ENCODE data around the gene MCC.

Gene MCC

GRCh38 chr5:113319256-113320053 lies 168.8 kb downstream of the MCC start:
- no peak for DNase-seq (ENCODE audit: low read depth)

GRCh38 chr5:113317636-113318035 lies 170.6 kb downstream of the MCC start:
- no peak for DNase-seq (ENCODE audit: low read depth)

- no peak for DNase-seq (ENCODE audit: low read depth)
These were observed 177.0 kb downstream of the MCC start for GRCh38 chr5:113311301-113311700.

GRCh38 chr5:113302120-113302519 lies 186.1 kb downstream of the MCC start:
- no peak for DNase-seq (ENCODE audit: low read depth)

GRCh38 chr5:113299591-113299990 lies 188.7 kb downstream of the MCC start:
- no peak for DNase-seq (ENCODE audit: low read depth)

GRCh38 chr5:113296676-113297075 lies 191.6 kb downstream of the MCC start:
- DNase-seq (ENCODE audit: low read depth) = no peak

GRCh38 chr5:113295111-113295539 lies 193.1 kb downstream of the MCC start:
- no peak for DNase-seq (ENCODE audit: low read depth)

GRCh38 chr5:113294311-113295110 lies 193.7 kb downstream of the MCC start:
- peak; percentile 47 for DNase-seq (ENCODE audit: low read depth)

- no peak for DNase-seq (ENCODE audit: low read depth)
These were observed 194.3 kb downstream of the MCC start for GRCh38 chr5:113293975-113294310.

- no peak for DNase-seq (ENCODE audit: low read depth)
These were observed 194.9 kb downstream of the MCC start for GRCh38 chr5:113293068-113293974.

GRCh38 chr5:113292462-113292861 lies 195.8 kb downstream of the MCC start:
- no peak for DNase-seq (ENCODE audit: low read depth)

GRCh38 chr5:113283558-113283957 lies 204.7 kb downstream of the MCC start:
- DNase-seq (ENCODE audit: low read depth) = no peak

GRCh38 chr5:113282472-113282871 lies 205.8 kb downstream of the MCC start:
- DNase-seq (ENCODE audit: low read depth) = no peak

- DNase-seq (ENCODE audit: low read depth) = no peak
These were observed 207.1 kb downstream of the MCC start for GRCh38 chr5:113281194-113281593.

- DNase-seq (ENCODE audit: low read depth) = no peak
These were observed 207.7 kb downstream of the MCC start for GRCh38 chr5:113280541-113280940.

- no peak for DNase-seq (ENCODE audit: low read depth)
These were observed 209.3 kb downstream of the MCC start for GRCh38 chr5:113278976-113279375.

GRCh38 chr5:113276493-113276892 lies 211.8 kb downstream of the MCC start:
- DNase-seq (ENCODE audit: low read depth) = no peak

- no peak for DNase-seq (ENCODE audit: low read depth)
These were observed 212.3 kb downstream of the MCC start for GRCh38 chr5:113276001-113276400.

- no peak for DNase-seq (ENCODE audit: low read depth)
These were observed 213.3 kb downstream of the MCC start for GRCh38 chr5:113274836-113275414.

- DNase-seq (ENCODE audit: low read depth) = no peak
These were observed 214.3 kb downstream of the MCC start for GRCh38 chr5:113273948-113274347.

GRCh38 chr5:113271745-113272454 lies 216.4 kb downstream of the MCC start:
- DNase-seq (ENCODE audit: low read depth) = no peak

Measured in stimulated activated CD8-positive, alpha-beta memory T cell treated with anti-CD3 and anti-CD28 coated beads, Interleukin-7, amount 100 ng/mL, for 24 hours (primary cell).